ENCODE measurements around the gene TMEM151B. TPM values are rescaled to one million over a fixed set of nuclear protein-coding genes. Genes with fewer than 3 reads are reported as not detected.

TMEM151B gene
- total and polyA plus RNA-seq, 2 experiments from 2014 or later = 0.30 TPM

GRCh38 chr6:44224965-44225305, 45.3 kb upstream of the TMEM151B start:
- DNase-seq (ENCODE audit: low spot score) = no peak
- no peak overlapping the region for H3K27ac ChIP-seq
- 82% methylated on average over 4 of the region's 4 CpGs for WGBS (ENCODE audit: low lambda C conversion rate, missing lambda C conversion rate)

GRCh38 chr6:44225579-44226325, 44.5 kb upstream of the TMEM151B start:
- H3K9me2 ChIP-seq (replicated peaks; ENCODE audit: insufficient read depth) = no peaks in the 10 kb centered on the region
- no peaks in the 10 kb centered on the region for H3K36me3 ChIP-seq (replicated peaks; ENCODE audit: insufficient read depth, low read depth)
- DNase-seq (ENCODE audit: low spot score) = no peak
- H3K27me3 ChIP-seq = no peaks in the 10 kb centered on the region
- H4K20me1 ChIP-seq (ENCODE audit: insufficient read depth, poor library complexity, severe bottlenecking) = no peaks in the 10 kb centered on the region
- peaks cover 5% of the 10 kb centered on the region for H3K79me2 ChIP-seq
- H3K9me3 ChIP-seq (ENCODE audit: low read depth) = no peaks in the 10 kb centered on the region
- H3K4me1 ChIP-seq (ENCODE audit: insufficient read depth) = peaks cover 42% of the 10 kb centered on the region
- H3K27ac ChIP-seq = peak overlapping the region; percentile 51
- TF ChIP-seq EZH2 (IDR thresholded peaks at IDR 0.05; ENCODE audit: borderline replicate concordance) (no peak), EZH2phosphoT487 (IDR thresholded peaks at IDR 0.05; ENCODE audit: low read depth, severe bottlenecking, unreplicated experiment) (no peak), CTCF (IDR thresholded peaks at IDR 0.05; ENCODE audit: poor library complexity) (no peak)
- peak overlapping the region; percentile 61 for H3K4me2 ChIP-seq
- no peak overlapping the region for H3K4me3 ChIP-seq
- WGBS (ENCODE audit: low lambda C conversion rate, missing lambda C conversion rate) = 63% methylated on average over 8 of the region's 8 CpGs
- no peak overlapping the region for H2AFZ ChIP-seq

More at GRCh38 chr6:44224965-44225305, 45.3 kb upstream of the TMEM151B start:
- H3K79me2 ChIP-seq = peaks cover 6% of the 10 kb centered on the region
- H3K4me1 ChIP-seq (ENCODE audit: insufficient read depth) = peaks cover 44% of the 10 kb centered on the region
- H3K9me3 ChIP-seq (ENCODE audit: low read depth) = no peaks in the 10 kb centered on the region
- no peaks in the 10 kb centered on the region for H3K9me2 ChIP-seq (replicated peaks; ENCODE audit: insufficient read depth)
- TF ChIP-seq EZH2 (IDR thresholded peaks at IDR 0.05; ENCODE audit: borderline replicate concordance) = no peak
- no peak for TF ChIP-seq EZH2phosphoT487 (IDR thresholded peaks at IDR 0.05; ENCODE audit: low read depth, severe bottlenecking, unreplicated experiment)
- TF ChIP-seq CTCF (IDR thresholded peaks at IDR 0.05; ENCODE audit: poor library complexity) = no peak
- H3K36me3 ChIP-seq (replicated peaks; ENCODE audit: insufficient read depth, low read depth) = no peaks in the 10 kb centered on the region
- H3K27me3 ChIP-seq = no peaks in the 10 kb centered on the region
- no peak overlapping the region for H2AFZ ChIP-seq
- H3K4me3 ChIP-seq = no peak overlapping the region
- H4K20me1 ChIP-seq (ENCODE audit: insufficient read depth, poor library complexity, severe bottlenecking) = no peaks in the 10 kb centered on the region
- peak overlapping the region; percentile 100 for H3K4me2 ChIP-seq

GRCh38 chr6:44226368-44227147, 43.7 kb upstream of the TMEM151B start:
- WGBS (ENCODE audit: low lambda C conversion rate, missing lambda C conversion rate) = 54% methylated on average over 13 of the region's 15 CpGs
- Histone ChIP-seq H3K9me2 (replicated peaks; ENCODE audit: insufficient read depth) (no peaks in the 10 kb centered on the region), H3K4me1 (ENCODE audit: insufficient read depth) (peaks cover 42% of the 10 kb centered on the region), H3K4me2 (peak overlapping the region; percentile 61), H3K27me3 (no peaks in the 10 kb centered on the region), H3K36me3 (replicated peaks; ENCODE audit: insufficient read depth, low read depth) (no peaks in the 10 kb centered on the region), H3K9me3 (ENCODE audit: low read depth) (no peaks in the 10 kb centered on the region), H3K79me2 (peaks cover 5% of the 10 kb centered on the region), H3K27ac (no peak overlapping the region), H2AFZ (peak overlapping the region; percentile 6), H3K4me3 (no peak overlapping the region), H4K20me1 (ENCODE audit: insufficient read depth, poor library complexity, severe bottlenecking) (no peaks in the 10 kb centered on the region)
- TF ChIP-seq CTCF (IDR thresholded peaks at IDR 0.05; ENCODE audit: poor library complexity) (no peak), EZH2phosphoT487 (IDR thresholded peaks at IDR 0.05; ENCODE audit: low read depth, severe bottlenecking, unreplicated experiment) (no peak), EZH2 (IDR thresholded peaks at IDR 0.05; ENCODE audit: borderline replicate concordance) (no peak)
- DNase-seq (ENCODE audit: low spot score) = no peak
